ENCODE measurements around the gene MYBPC2. TPM values are rescaled to one million over a fixed set of nuclear protein-coding genes. Genes with fewer than 3 reads are reported as not detected.

MYBPC2 gene
- total RNA-seq, 4 donors from 2014 or later: 0.29 TPM; not detected in 3

DNA sequence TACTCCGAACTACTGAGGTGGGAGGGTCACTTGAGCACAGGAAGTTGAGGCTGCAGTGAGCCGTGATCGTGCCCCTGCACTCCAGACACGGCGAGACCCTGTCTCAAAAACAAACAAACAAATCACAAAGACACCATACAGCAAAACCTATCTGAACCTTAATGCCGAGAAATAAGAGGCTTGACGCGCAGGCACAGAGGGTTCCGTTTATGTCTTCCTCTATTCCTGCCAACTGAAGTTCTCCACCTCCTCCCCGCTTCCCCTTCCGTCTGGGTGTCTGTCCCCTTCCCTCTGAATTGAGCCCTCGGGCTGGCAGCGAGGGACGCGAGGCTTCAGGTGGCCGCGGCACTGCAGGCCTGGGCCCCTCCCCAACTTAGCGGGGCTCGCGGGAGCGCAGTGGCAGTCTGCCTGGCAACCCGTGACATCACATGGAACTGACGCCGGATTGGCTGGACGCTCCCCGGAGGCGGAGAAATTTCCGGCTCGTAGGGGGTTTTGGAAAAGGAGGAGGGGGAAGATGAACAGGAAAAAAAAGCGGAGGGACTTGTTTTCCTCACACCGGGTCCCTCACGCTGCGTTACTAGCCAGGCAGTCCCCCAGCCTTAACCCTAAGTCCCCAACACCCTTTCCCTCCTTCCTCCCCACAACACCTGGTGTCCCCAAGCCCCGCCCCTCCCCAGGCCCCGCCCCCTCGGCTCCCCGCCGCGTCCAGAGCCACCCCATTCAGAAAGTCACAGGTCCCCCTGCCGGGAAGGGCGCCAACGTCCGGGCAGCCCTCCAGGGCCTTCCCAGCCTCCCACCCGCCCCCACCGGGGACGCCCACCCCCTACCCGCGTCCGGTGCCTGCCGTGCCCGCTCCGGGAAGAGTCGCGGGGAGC lies 1.1 kb upstream of the MYBPC2 start:
- Histone ChIP-seq H3K36me3 (no peaks in the 10 kb centered on the region), H3K27ac (peak overlapping the region; percentile 45), H3K4me3 (peak overlapping the region; percentile 59), H3K4me1 (peaks cover 29% of the 10 kb centered on the region), H3K9me3 (no peaks in the 10 kb centered on the region), H3K27me3 (peaks cover 41% of the 10 kb centered on the region)
- no peak for TF ChIP-seq EP300 (IDR thresholded peaks at IDR 0.05)
- peak in 1 of 2 donors; percentile 33 for TF ChIP-seq POLR2A (IDR thresholded peaks at IDR 0.05)
- peak; percentile 87 to 89 for DNase-seq (ENCODE audit: low spot score in 2 of 2)
- under 1% methylated on average over 36 of the region's 54 CpGs for WGBS

DNA sequence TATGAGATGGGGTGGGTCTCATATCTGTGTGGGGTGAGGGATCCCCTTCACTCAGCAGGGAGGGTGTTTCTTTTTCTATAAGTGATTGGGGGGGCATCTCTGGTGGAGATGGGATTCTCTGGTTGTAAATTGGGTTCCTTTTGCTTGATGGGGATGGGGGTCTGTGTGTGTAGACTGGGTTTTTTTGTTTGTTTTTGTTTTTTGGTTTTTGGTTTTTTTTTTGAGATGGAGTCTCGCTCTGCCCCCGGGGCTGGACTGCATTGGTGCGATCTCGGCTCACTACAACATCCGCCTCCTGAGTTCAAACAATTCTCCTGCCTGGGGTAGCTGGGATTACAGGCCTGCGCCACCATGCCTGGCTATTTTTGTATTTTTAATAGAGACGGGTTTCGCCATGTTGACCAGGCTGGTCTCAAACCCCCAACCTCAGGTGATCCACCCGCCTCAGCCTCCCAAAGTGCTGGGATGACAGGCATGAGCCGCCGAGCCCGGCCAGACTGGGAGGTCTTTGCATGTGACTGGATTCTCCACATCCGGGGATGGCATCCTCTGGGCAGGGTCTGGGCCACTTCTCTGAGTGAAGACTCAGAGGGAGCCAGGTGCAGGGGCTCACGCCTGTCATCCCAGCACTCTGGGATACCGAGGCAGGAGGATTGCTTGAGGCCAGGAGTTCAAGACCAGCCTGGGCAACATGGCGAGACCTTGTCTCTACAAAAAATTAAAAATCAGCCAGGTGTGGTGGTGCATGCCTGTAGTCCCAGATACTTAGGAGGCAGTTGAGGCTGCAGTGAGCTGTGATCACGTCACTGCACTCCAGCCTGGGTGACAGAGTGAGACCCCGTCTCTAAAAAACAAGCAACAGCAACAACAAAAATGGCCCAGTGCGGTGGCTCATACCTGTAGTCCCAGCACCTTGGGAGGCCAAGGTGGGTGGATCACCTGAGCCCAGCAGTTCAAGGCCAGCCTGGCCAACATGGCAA lies 799 bp downstream of the MYBPC2 start:
- peaks cover 41% of the 10 kb centered on the region for H3K27me3 ChIP-seq
- WGBS: 62% methylated on average over 11 of the region's 19 CpGs

DNA sequence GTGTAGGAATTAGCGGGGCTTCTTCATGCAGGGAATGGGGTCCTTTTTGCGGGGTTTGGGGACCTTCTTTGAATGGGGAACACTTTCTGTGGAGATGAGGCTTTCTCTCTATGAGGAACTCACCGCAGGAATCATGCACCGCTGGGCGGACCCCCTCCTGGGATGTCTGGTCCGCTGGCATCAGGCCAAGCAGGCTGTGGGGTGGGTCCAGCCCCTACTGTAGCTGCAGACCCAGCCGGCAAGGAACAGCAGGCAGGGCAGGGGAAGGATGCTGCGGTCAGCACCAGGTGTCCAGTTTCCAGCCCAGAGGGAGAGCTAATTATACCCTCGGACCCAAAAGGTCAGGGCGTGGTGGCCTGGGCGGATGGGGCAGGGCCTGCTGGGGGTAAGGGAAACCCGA lies 1.8 kb downstream of the MYBPC2 start:
- peaks cover 41% of the 10 kb centered on the region for H3K27me3 ChIP-seq

More for the DNA sequence above, 799 bp downstream of the MYBPC2 start:
- H3K27ac ChIP-seq: no peak overlapping the region
- no peaks in the 10 kb centered on the region for H3K9me3 ChIP-seq
- no peak for DNase-seq (ENCODE audit: low spot score in 2 of 2)
- H3K4me1 ChIP-seq: peaks cover 20% of the 10 kb centered on the region
- no peak overlapping the region for H3K4me3 ChIP-seq
- TF ChIP-seq, protein P1, sequence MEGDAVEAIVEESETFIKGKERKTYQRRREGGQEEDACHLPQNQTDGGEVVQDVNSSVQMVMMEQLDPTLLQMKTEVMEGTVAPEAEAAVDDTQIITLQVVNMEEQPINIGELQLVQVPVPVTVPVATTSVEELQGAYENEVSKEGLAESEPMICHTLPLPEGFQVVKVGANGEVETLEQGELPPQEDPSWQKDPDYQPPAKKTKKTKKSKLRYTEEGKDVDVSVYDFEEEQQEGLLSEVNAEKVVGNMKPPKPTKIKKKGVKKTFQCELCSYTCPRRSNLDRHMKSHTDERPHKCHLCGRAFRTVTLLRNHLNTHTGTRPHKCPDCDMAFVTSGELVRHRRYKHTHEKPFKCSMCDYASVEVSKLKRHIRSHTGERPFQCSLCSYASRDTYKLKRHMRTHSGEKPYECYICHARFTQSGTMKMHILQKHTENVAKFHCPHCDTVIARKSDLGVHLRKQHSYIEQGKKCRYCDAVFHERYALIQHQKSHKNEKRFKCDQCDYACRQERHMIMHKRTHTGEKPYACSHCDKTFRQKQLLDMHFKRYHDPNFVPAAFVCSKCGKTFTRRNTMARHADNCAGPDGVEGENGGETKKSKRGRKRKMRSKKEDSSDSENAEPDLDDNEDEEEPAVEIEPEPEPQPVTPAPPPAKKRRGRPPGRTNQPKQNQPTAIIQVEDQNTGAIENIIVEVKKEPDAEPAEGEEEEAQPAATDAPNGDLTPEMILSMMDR (IDR thresholded peaks at IDR 0.05): no peak
- TF ChIP-seq EP300 (IDR thresholded peaks at IDR 0.05): no peak
- no peak for TF ChIP-seq POLR2A (IDR thresholded peaks at IDR 0.05)
- TF ChIP-seq POLR2AphosphoS5 (IDR thresholded peaks at IDR 0.05): no peak
- no peaks in the 10 kb centered on the region for H3K36me3 ChIP-seq

DNA sequence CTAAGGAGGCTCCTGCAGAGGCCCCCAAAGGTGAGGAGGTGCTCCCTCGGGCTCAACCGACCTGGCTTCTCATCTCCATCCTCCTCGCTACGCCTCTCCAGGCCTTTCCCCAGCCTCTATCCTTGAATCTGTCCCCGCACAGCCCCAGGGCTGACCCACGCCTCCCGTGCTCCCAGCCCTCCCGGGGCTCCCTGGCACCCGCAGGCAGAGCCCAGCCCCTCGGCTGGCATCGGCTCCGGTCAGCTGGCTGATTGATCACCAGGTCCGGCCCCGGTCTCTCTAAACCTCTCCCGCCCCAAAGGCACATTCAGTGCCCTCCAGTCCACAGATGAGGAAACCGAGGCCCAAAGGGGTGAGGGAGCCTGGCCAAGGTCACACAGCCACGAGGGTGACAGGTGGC lies 2.5 kb downstream of the MYBPC2 start:
- DNase-seq (ENCODE audit: low spot score in 2 of 2): no peak
- no peaks in the 10 kb centered on the region for H3K9me3 ChIP-seq
- H3K27ac ChIP-seq: no peak overlapping the region
- WGBS: 72% methylated on average over 16 of the region's 17 CpGs
- TF ChIP-seq POLR2AphosphoS5 (IDR thresholded peaks at IDR 0.05): no peak
- no peak for TF ChIP-seq POLR2A (IDR thresholded peaks at IDR 0.05)
- TF ChIP-seq EP300 (IDR thresholded peaks at IDR 0.05): no peak
- TF ChIP-seq, protein P1 (IDR thresholded peaks at IDR 0.05): no peak
- H3K27me3 ChIP-seq: peaks cover 41% of the 10 kb centered on the region
- peaks cover 20% of the 10 kb centered on the region for H3K4me1 ChIP-seq
- H3K4me3 ChIP-seq: no peak overlapping the region
- H3K36me3 ChIP-seq: no peaks in the 10 kb centered on the region

More for the DNA sequence above, 1.8 kb downstream of the MYBPC2 start:
- WGBS: 25% methylated on average over 10 of the region's 12 CpGs
- H3K27ac ChIP-seq: no peak overlapping the region
- H3K36me3 ChIP-seq: no peaks in the 10 kb centered on the region
- no peaks in the 10 kb centered on the region for H3K9me3 ChIP-seq
- no peak overlapping the region for H3K4me3 ChIP-seq
- TF ChIP-seq POLR2A (IDR thresholded peaks at IDR 0.05) (no peak), POLR2AphosphoS5 (IDR thresholded peaks at IDR 0.05) (no peak), EP300 (IDR thresholded peaks at IDR 0.05) (no peak)
- TF ChIP-seq, protein P1 (IDR thresholded peaks at IDR 0.05): no peak
- DNase-seq (ENCODE audit: low spot score in 2 of 2): no peak
- peaks cover 20% of the 10 kb centered on the region for H3K4me1 ChIP-seq

DNA sequence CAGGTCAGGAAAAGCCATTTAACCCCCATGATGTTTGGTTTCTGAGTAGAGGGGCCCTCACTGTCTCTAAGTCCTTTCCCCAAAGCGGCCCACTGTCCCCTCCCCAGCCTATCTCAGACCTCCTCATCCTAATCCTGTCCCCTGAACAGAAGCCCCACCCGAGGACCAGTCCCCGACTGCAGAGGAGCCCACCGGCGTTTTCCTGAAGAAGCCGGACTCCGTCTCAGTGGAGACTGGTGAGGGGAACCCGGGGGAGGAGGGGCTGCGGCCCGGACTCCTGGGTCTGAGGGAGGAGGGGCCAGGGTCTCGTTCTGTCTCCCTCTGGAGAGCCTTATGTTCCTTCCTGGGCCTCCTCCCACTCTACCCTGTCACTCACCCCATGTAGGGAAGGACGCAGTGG lies 2.9 kb downstream of the MYBPC2 start:
- Histone ChIP-seq H3K36me3 (no peaks in the 10 kb centered on the region), H3K9me3 (no peaks in the 10 kb centered on the region), H3K27me3 (peaks cover 41% of the 10 kb centered on the region), H3K4me3 (no peak overlapping the region), H3K27ac (no peak overlapping the region), H3K4me1 (peaks cover 20% of the 10 kb centered on the region)
- 82% methylated on average over 12 of the region's 12 CpGs for WGBS
- DNase-seq (ENCODE audit: low spot score in 2 of 2): no peak
- TF ChIP-seq POLR2A (IDR thresholded peaks at IDR 0.05): no peak
- TF ChIP-seq, protein P1 (IDR thresholded peaks at IDR 0.05): no peak
- TF ChIP-seq EP300 (IDR thresholded peaks at IDR 0.05): no peak
- no peak for TF ChIP-seq POLR2AphosphoS5 (IDR thresholded peaks at IDR 0.05)

Data from suprapubic skin (tissue), 4 donors.